ENCODE measurements around the gene CNTNAP5.

The CNTNAP5 gene

DNA sequence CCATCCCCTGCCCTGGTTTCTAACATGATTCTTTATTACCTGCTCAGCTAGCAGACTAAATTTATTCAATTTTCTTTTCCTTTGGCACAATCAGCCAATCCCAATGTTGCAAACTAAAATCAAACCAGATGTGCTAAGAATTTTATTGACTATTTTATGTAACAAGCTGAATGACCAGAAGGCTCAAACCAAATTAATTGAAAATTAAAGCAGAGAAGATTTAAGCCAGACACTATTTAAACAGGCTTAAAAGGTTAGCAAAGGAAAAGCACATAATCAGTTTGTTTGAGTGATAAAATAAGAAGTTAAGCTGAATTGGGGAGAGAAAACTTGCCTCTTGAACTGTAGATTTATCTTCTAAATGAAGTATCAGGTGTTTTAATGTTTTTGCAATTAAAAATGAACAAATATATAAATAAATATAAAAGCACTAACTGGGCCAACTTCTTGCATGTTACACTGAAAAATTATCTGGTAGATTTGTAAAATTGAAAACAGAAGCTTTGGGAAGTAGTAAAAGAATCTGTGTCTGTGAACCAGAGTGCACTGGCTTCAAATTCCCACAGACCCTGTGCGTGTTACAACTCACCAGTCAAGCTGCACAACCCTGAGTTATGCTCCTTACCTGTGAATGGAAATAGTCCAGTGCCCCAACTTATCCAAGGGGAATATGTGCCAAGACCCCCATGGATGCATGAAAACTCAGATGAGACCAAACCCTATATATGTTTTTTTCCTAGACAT, 283.4 kb downstream of the CNTNAP5 start:
- ChIA-PET CTCF (no interaction called here), POLR2A (no interaction called here)
- no peak for DNase-seq (ENCODE audit: extremely low spot score)
- no peak for TF ChIP-seq ZNF384 (IDR thresholded peaks at IDR 0.05)
- no peak for TF ChIP-seq SUZ12 (IDR thresholded peaks at IDR 0.05)
- TF ChIP-seq FOXK2 (IDR thresholded peaks at IDR 0.05), result no peak
- TF ChIP-seq L3MBTL2 (conservative IDR thresholded peaks at IDR 0.05), result no peak

DNA sequence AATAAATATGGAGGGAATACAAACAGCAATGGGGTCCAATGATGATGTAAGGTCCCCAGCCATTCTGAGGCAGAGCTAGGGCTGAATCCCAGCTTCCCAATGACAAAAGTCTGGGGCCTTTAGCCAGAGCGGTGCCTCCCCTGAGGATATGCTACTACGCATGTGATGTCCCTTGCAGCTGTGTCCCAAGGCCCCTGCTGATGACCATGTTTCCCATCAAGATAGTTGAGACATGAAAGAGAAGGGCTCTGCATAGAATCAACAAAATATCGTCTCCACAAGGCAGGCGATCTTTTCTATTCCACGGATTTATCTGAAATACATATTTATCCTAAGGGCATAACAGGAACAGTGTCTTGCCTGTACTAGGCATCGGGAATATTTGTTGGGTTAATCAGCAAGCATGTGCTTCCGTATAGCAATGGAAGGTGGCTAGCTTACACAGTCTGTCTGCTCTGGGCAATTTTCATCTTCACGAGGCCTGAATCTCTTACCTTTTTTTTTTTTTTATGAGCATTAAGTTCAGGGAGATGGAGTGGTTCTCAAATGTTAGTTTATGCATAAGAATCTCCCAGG, 284.6 kb downstream of the CNTNAP5 start:
- ChIA-PET CTCF (no interaction called here), POLR2A (no interaction called here)
- TF ChIP-seq FOXM1 (IDR thresholded peaks at IDR 0.05; ENCODE audit: borderline replicate concordance) (no peak), SUZ12 (IDR thresholded peaks at IDR 0.05) (no peak), FOXA1 (IDR thresholded peaks at IDR 0.05) (no peak), ELF4 (IDR thresholded peaks at IDR 0.05) (no peak)
- no peak for DNase-seq (ENCODE audit: extremely low spot score)

DNA sequence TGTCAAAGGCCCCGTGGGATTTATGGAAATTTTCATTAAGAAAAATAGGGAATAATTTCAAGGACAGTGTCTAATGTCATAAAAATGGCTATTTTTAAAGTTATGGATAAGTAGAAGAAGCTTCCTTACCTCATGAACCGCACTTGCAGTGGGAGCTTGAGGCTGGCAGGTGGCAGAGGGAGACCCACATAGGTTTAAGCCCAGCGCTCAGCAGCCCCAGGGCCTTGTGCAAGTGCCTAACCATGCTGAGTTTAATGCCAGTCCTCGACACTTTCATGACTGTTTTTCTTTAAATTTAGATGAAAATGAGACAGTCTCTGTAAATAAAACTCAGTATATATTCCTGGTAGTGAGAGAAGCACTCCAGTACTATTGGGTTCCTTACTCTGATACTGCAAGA, 285.6 kb downstream of the CNTNAP5 start:
- ChIA-PET CTCF (no interaction called here), POLR2A (no interaction called here)
- no peak for DNase-seq (ENCODE audit: extremely low spot score)
- TF ChIP-seq ZNF384 (IDR thresholded peaks at IDR 0.05) (no peak), FOXM1 (IDR thresholded peaks at IDR 0.05; ENCODE audit: borderline replicate concordance) (no peak), NFRKB (IDR thresholded peaks at IDR 0.05) (no peak)

DNA sequence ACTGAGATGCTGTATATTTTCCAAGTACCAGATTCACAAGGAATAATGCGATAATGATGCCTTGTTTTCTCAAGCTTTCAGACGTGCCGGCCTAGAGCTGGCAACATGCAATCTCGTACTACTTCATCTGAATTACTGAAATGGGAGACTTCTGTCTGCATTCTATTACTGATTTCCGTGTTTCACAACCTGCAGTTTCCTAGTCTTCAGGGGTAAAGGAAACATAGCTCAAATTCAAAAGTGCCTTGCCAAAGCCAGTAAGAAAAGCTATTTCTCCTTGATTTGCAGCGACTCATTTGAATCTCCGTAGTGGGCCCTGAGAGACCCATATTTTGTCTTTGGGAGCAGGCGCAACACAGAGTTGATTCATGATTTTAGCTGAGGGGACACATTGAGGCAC, 289.0 kb downstream of the CNTNAP5 start:
- no peak for DNase-seq (ENCODE audit: extremely low spot score)
- ChIA-PET POLR2A (no interaction called here), CTCF (no interaction called here)
- no peak for TF ChIP-seq ARNT (IDR thresholded peaks at IDR 0.05)

DNA sequence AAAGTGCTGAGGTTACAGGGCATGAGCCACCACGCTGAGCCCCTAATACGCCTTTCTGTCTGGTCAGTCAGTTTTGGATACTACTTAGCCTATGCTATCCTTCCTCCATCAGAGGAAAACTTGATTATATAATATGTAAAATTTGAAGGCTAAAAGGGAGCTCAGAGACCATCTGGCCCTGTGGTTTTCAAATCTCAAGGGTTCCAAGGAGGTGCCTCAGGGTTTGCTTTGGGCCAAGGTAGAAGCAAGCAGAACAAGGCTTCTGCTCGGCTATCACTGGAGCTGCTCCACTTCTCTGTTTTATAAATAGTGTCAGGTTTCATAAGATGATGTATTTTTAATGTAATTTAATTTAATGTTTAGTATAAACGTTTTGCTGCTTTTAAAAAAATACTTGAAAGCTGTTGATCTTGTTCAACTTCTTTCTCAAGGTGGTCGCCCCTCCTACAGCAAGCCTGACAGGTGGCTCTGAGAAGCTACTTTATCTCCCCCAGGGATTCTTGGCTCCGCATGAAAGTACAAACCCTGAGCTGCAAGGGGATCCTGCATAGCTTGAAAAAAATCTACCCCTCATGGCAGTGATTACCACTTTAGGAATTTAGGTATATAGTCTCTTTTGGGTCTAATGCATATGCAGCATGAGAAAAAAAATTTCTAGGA, 290.3 kb downstream of the CNTNAP5 start:
- TF ChIP-seq FOXM1 (IDR thresholded peaks at IDR 0.05; ENCODE audit: borderline replicate concordance) (no peak), SUZ12 (IDR thresholded peaks at IDR 0.05) (no peak), ZNF384 (IDR thresholded peaks at IDR 0.05) (no peak), CTBP1 (IDR thresholded peaks at IDR 0.05; ENCODE audit: borderline replicate concordance) (no peak), ELF4 (IDR thresholded peaks at IDR 0.05) (no peak), LEF1 (IDR thresholded peaks at IDR 0.05; ENCODE audit: borderline replicate concordance) (no peak), BHLHE40 (IDR thresholded peaks at IDR 0.05; ENCODE audit: borderline replicate concordance) (no peak), HDGF (IDR thresholded peaks at IDR 0.05; ENCODE audit: borderline replicate concordance) (no peak), FOXA1 (IDR thresholded peaks at IDR 0.05) (no peak), TARDBP (IDR thresholded peaks at IDR 0.05) (no peak), SP1 (IDR thresholded peaks at IDR 0.05) (no peak), FOXK2 (IDR thresholded peaks at IDR 0.05) (no peak), L3MBTL2 (conservative IDR thresholded peaks at IDR 0.05) (no peak), ARNT (IDR thresholded peaks at IDR 0.05) (no peak), NFRKB (IDR thresholded peaks at IDR 0.05) (no peak)
- TF ChIP-seq, protein P1, sequence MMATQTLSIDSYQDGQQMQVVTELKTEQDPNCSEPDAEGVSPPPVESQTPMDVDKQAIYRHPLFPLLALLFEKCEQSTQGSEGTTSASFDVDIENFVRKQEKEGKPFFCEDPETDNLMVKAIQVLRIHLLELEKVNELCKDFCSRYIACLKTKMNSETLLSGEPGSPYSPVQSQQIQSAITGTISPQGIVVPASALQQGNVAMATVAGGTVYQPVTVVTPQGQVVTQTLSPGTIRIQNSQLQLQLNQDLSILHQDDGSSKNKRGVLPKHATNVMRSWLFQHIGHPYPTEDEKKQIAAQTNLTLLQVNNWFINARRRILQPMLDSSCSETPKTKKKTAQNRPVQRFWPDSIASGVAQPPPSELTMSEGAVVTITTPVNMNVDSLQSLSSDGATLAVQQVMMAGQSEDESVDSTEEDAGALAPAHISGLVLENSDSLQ (IDR thresholded peaks at IDR 0.05), result no peak
- POLR2A ChIA-PET, result no interaction called here
- CTCF ChIA-PET, result interaction anchor here (0.5 kb wide), 1 partner anchor 10 kb away, joined by 3 read pairs; no protein-coding TSS in a partner anchor
- DNase-seq (ENCODE audit: extremely low spot score), result no peak

DNA sequence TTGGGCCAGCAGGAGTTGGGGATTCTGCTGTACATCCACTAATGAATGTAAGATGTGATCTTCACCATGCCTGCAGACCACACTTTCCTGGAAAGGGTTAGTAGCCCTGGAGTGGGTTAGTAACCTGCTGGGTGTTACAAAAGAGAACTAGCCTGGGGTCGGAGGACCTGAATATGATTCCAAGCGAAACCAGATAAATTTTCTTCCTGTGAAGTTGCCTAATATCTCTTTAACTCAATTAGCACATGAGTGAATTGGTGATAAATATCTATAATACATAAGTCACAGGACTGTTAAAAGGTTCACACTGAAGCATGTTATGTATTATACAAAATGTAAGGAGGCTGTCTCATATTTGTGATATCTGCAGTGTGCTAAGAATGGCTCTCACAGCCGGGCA, 291.0 kb downstream of the CNTNAP5 start:
- ChIA-PET POLR2A (no interaction called here), CTCF (no interaction called here)
- TF ChIP-seq HDGF (IDR thresholded peaks at IDR 0.05; ENCODE audit: borderline replicate concordance) (no peak), CTBP1 (IDR thresholded peaks at IDR 0.05; ENCODE audit: borderline replicate concordance) (no peak), SUZ12 (IDR thresholded peaks at IDR 0.05) (no peak), FOXK2 (IDR thresholded peaks at IDR 0.05) (no peak), ARNT (IDR thresholded peaks at IDR 0.05) (no peak), TARDBP (IDR thresholded peaks at IDR 0.05) (no peak), LEF1 (IDR thresholded peaks at IDR 0.05; ENCODE audit: borderline replicate concordance) (no peak), NFRKB (IDR thresholded peaks at IDR 0.05) (no peak), FOXM1 (IDR thresholded peaks at IDR 0.05; ENCODE audit: borderline replicate concordance) (no peak), ZNF384 (IDR thresholded peaks at IDR 0.05) (no peak), L3MBTL2 (conservative IDR thresholded peaks at IDR 0.05) (no peak), ELF4 (IDR thresholded peaks at IDR 0.05) (no peak), SP1 (IDR thresholded peaks at IDR 0.05) (no peak), FOXA1 (IDR thresholded peaks at IDR 0.05) (no peak), BHLHE40 (IDR thresholded peaks at IDR 0.05; ENCODE audit: borderline replicate concordance) (no peak)
- TF ChIP-seq, protein P1 (IDR thresholded peaks at IDR 0.05), result no peak
- no peak for DNase-seq (ENCODE audit: extremely low spot score)

DNA sequence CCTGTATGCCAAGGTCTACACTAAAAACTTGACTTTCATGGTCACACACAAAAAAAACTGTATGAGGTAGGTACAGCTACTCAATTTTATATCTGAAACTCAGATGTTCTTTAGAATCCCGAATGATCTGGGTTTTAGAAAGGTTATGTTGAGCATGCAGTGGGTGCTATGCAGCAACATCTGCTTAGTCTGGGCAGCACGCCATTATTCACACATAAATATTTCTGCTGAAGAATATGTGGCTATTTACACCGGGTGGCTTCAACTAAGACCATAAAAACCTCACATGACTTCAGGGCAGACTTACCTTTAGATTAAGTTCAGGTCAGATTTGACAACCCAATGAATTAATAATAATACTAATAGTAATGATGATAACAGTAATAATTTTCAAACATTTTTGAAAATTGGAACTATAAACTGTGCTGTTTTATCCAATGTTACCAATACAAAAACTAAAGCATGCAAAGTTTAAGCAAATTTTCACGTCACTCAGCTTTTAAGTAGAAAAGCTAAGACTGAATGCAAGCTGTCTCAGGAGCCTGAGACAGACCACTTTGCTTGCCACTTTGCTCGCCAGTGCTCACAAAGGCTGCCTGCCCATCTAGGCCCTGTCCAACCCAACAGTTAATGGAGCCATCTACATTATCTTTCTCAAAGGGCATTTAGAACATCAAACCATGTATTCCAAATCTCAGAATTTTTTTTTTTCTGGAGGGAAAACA, 292.0 kb downstream of the CNTNAP5 start:
- CTCF ChIA-PET, result no interaction called here
- TF ChIP-seq FOXK2 (IDR thresholded peaks at IDR 0.05) (no peak), CTBP1 (IDR thresholded peaks at IDR 0.05; ENCODE audit: borderline replicate concordance) (no peak), HDGF (IDR thresholded peaks at IDR 0.05; ENCODE audit: borderline replicate concordance) (no peak)
- POLR2A ChIA-PET, result no interaction called here
- DNase-seq (ENCODE audit: extremely low spot score), result no peak

Data from HEK293T (cell line).